Breast epithelium (tissue), 3 donors: ENCODE measurements around the gene NRCAM.

ENCODE experiments used
- POLR2A ChIP-seq: fragments of 450-650 bp; IDR thresholded peaks from one replicate; pipeline ENCODE4 v1.6.1; 2016; ENCODE audit warnings: antibody characterized with exemption, mild to moderate bottlenecking, moderate library complexity
- POLR2AphosphoS5 ChIP-seq, 3 donors: sonication (generic); formaldehyde crosslinking; IDR thresholded peaks; one replicate each; pipeline ENCODE4 v1.6.1; 2017; ENCODE audit warnings: antibody characterized with exemption in 3 of 3
- TF ChIP-seq, protein P1 (sequence below), 3 donors: fragments of 450-650 bp; IDR thresholded peaks; one replicate each; pipeline ENCODE4 v1.5.1; 2016 to 2017; ENCODE audit warnings: antibody characterized with exemption in 3 of 3, mild to moderate bottlenecking in 3 of 3, moderate library complexity in 3 of 3

DNA sequence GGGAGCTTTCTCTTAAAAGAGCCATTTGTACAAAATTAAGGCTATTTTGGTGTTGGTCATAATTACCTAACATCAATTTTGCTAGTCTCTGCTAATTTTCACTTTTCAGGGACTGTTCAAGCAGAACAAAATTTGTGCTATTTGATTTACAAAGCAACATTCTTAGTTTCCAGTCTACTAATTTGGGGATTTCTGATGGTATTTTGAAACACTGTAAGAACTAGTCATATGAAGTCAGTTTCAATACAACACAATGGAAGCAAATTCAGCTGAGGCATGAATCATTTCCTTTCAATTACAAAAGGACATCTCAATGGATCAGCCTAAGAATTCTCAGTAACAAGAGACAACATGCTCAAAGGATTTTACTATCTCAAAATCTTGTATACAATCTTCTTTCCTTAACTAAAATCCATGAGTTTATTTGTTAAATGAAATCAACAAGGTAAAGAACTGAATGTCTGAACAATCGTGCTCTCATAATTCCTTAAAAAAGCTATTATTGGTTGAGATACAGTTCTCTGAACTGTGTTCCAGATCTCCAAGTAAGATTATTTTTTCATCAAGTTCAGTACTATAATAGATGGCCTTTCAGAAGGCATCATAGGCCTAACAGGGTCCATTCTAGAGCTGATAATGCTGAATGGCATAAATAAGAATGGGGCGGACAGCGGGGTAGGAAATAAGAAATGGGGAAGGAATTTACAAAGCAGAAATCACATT is 144.6 kb downstream of the NRCAM start:
- TF ChIP-seq, protein P1, sequence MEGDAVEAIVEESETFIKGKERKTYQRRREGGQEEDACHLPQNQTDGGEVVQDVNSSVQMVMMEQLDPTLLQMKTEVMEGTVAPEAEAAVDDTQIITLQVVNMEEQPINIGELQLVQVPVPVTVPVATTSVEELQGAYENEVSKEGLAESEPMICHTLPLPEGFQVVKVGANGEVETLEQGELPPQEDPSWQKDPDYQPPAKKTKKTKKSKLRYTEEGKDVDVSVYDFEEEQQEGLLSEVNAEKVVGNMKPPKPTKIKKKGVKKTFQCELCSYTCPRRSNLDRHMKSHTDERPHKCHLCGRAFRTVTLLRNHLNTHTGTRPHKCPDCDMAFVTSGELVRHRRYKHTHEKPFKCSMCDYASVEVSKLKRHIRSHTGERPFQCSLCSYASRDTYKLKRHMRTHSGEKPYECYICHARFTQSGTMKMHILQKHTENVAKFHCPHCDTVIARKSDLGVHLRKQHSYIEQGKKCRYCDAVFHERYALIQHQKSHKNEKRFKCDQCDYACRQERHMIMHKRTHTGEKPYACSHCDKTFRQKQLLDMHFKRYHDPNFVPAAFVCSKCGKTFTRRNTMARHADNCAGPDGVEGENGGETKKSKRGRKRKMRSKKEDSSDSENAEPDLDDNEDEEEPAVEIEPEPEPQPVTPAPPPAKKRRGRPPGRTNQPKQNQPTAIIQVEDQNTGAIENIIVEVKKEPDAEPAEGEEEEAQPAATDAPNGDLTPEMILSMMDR (IDR thresholded peaks at IDR 0.05): no peak
- no peak for TF ChIP-seq POLR2AphosphoS5 (IDR thresholded peaks at IDR 0.05)
- TF ChIP-seq POLR2A: no peak
